Measurements from ENCODE around the gene C11orf21.

Gene C11orf21

GRCh38 chr11:2312232-2313042, 10.7 kb upstream of the C11orf21 start:
- H3K4me2 ChIP-seq (ENCODE audit: low read length) = no peak overlapping the region
- H3K9ac ChIP-seq = no peak overlapping the region
- no peak overlapping the region for H3K4me3 ChIP-seq (ENCODE audit: low read depth, low read length)
- H3K27ac ChIP-seq = no peak overlapping the region
- no peaks in the 10 kb centered on the region for H3K27me3 ChIP-seq (ENCODE audit: control insufficient read depth, insufficient read depth, low read length)
- H3K79me2 ChIP-seq = no peaks in the 10 kb centered on the region
- H3K4me1 ChIP-seq = no peaks in the 10 kb centered on the region
- no peaks in the 10 kb centered on the region for H3K9me3 ChIP-seq (ENCODE audit: control insufficient read depth, low read length)
- TF ChIP-seq, protein P1, sequence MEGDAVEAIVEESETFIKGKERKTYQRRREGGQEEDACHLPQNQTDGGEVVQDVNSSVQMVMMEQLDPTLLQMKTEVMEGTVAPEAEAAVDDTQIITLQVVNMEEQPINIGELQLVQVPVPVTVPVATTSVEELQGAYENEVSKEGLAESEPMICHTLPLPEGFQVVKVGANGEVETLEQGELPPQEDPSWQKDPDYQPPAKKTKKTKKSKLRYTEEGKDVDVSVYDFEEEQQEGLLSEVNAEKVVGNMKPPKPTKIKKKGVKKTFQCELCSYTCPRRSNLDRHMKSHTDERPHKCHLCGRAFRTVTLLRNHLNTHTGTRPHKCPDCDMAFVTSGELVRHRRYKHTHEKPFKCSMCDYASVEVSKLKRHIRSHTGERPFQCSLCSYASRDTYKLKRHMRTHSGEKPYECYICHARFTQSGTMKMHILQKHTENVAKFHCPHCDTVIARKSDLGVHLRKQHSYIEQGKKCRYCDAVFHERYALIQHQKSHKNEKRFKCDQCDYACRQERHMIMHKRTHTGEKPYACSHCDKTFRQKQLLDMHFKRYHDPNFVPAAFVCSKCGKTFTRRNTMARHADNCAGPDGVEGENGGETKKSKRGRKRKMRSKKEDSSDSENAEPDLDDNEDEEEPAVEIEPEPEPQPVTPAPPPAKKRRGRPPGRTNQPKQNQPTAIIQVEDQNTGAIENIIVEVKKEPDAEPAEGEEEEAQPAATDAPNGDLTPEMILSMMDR (IDR thresholded peaks at IDR 0.05) = no peak
- H3K36me3 ChIP-seq (ENCODE audit: control insufficient read depth, insufficient read depth, low read length) = no peaks in the 10 kb centered on the region
- H2AFZ ChIP-seq = no peak overlapping the region

DNA sequence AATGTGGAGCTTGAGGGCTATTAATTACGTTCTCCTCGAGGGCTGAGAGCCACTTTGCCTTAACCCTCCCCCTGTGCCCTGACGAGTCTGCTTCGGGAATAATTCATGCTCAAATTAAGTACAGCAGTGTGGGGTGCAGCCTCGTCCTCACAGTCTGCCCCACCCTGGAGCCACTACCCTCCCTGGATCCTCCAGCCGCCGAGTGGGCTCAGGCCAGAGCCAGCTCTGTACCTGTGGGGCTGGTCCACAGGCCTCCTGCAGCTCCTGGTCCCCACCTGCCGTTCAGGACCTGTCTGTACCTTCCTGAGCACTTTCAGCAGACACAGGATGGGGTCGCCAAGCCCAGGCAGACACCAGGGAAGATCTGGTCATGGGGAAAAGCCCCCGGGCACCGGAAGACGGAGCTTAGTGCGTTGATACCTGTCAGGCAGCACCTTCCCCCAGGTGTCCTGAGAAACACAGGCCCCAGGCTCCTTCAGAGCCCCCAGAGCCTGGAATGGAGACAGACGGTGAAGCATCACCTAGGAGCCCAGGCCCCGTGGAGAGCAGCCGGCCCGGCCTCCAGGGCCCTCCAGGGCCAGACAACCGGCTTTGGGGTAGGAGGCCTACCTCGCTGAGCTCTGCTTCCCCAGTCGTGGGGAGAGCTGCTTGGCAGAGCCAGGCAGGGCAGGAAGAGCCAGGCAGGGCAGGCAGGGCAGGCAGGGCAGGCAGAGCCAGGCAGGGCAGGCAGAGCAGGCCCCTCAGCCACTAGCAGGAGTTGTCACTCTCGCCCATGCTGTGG, 9.8 kb upstream of the C11orf21 start:
- Histone ChIP-seq H3K9ac (no peak overlapping the region), H3K9me3 (ENCODE audit: control insufficient read depth, low read length) (no peaks in the 10 kb centered on the region), H3K27ac (no peak overlapping the region), H3K36me3 (ENCODE audit: control insufficient read depth, insufficient read depth, low read length) (no peaks in the 10 kb centered on the region), H3K4me3 (ENCODE audit: low read depth, low read length) (no peak overlapping the region), H3K4me2 (ENCODE audit: low read length) (no peak overlapping the region), H2AFZ (no peak overlapping the region), H3K79me2 (no peaks in the 10 kb centered on the region), H3K4me1 (no peaks in the 10 kb centered on the region), H3K27me3 (ENCODE audit: control insufficient read depth, insufficient read depth, low read length) (no peaks in the 10 kb centered on the region)
- TF ChIP-seq, protein P1 (IDR thresholded peaks at IDR 0.05) = no peak

GRCh38 chr11:2310786-2311352, 9.2 kb upstream of the C11orf21 start:
- no peak overlapping the region for H3K4me3 ChIP-seq (ENCODE audit: low read depth, low read length)
- no peaks in the 10 kb centered on the region for H3K9me3 ChIP-seq (ENCODE audit: control insufficient read depth, low read length)
- H2AFZ ChIP-seq = no peak overlapping the region
- no peaks in the 10 kb centered on the region for H3K79me2 ChIP-seq
- TF ChIP-seq, protein P1 (IDR thresholded peaks at IDR 0.05) = no peak
- H3K36me3 ChIP-seq (ENCODE audit: control insufficient read depth, insufficient read depth, low read length) = no peaks in the 10 kb centered on the region
- H3K9ac ChIP-seq = no peak overlapping the region
- no peaks in the 10 kb centered on the region for H3K27me3 ChIP-seq (ENCODE audit: control insufficient read depth, insufficient read depth, low read length)
- H3K4me1 ChIP-seq = no peaks in the 10 kb centered on the region
- no peak overlapping the region for H3K4me2 ChIP-seq (ENCODE audit: low read length)
- H3K27ac ChIP-seq = no peak overlapping the region

GRCh38 chr11:2310073-2310785, 8.5 kb upstream of the C11orf21 start:
- TF ChIP-seq, protein P1 (IDR thresholded peaks at IDR 0.05) = no peak
- H3K4me3 ChIP-seq (ENCODE audit: low read depth, low read length) = no peak overlapping the region
- H2AFZ ChIP-seq = no peak overlapping the region
- no peaks in the 10 kb centered on the region for H3K36me3 ChIP-seq (ENCODE audit: control insufficient read depth, insufficient read depth, low read length)
- H3K4me2 ChIP-seq (ENCODE audit: low read length) = no peak overlapping the region
- no peaks in the 10 kb centered on the region for H3K27me3 ChIP-seq (ENCODE audit: control insufficient read depth, insufficient read depth, low read length)
- H3K79me2 ChIP-seq = no peaks in the 10 kb centered on the region
- H3K9ac ChIP-seq = no peak overlapping the region
- H3K27ac ChIP-seq = no peak overlapping the region
- no peaks in the 10 kb centered on the region for H3K9me3 ChIP-seq (ENCODE audit: control insufficient read depth, low read length)
- H3K4me1 ChIP-seq = no peaks in the 10 kb centered on the region
